MM.1S (cell line): Measurements from ENCODE around the gene NAPA.

ENCODE experiments used
- DNase-seq: peaks from one replicate; pipeline ENCODE4 v3.0.0-alpha.2; 2015
- H2AFZ ChIP-seq: fragments of 300-600 bp; sonication (generic); 2 replicates; pipeline ENCODE4 v1.6.0; 2016; ENCODE audit warnings: antibody characterized with exemption, low read length
- H3F3A ChIP-seq: fragments of 300-600 bp; sonication (generic); 2 replicates; pipeline ENCODE4 v1.6.1; 2016; ENCODE audit warnings: mild to moderate bottlenecking, antibody characterized with exemption, low read length, moderate library complexity, mixed read lengths; ENCODE audit not compliant: insufficient read depth
- H3K27ac ChIP-seq: fragments of 300-600 bp; sonication (generic); 2 replicates; pipeline ENCODE4 v1.5.1; 2016; ENCODE audit warnings: mild to moderate bottlenecking, low read length
- H3K27me3 ChIP-seq: fragments of 300-600 bp; sonication (generic); replicated peaks from 2 replicates; pipeline ENCODE4 v1.6.0; 2016; ENCODE audit warnings: low read length; ENCODE audit not compliant: insufficient read depth
- H3K36me3 ChIP-seq: fragments of 300-600 bp; sonication (generic); replicated peaks from 2 replicates; pipeline ENCODE4 v1.6.1; 2016; ENCODE audit warnings: mild to moderate bottlenecking, low read length, mixed read lengths; ENCODE audit not compliant: insufficient read depth
- H3K4me1 ChIP-seq: fragments of 300-600 bp; sonication (generic); 2 replicates; pipeline ENCODE4 v1.6.1; 2016; ENCODE audit warnings: low read length, mixed read lengths
- H3K4me2 ChIP-seq: fragments of 300-600 bp; sonication (generic); 2 replicates; pipeline ENCODE4 v1.6.0; 2016; ENCODE audit warnings: low read depth, low read length
- H3K4me3 ChIP-seq: fragments of 300-600 bp; sonication (generic); 2 replicates; pipeline ENCODE4 v1.5.1; 2016; ENCODE audit warnings: low read length, mixed read lengths
- H3K79me2 ChIP-seq: fragments of 300-600 bp; sonication (generic); 2 replicates; pipeline ENCODE4 v1.6.1; 2016; ENCODE audit warnings: mixed run types, low read length, mixed read lengths
- H3K9ac ChIP-seq: fragments of 300-600 bp; sonication (generic); 2 replicates; pipeline ENCODE4 v1.6.1; 2016; ENCODE audit warnings: low read length, mixed read lengths
- H3K9me2 ChIP-seq: fragments of 300-600 bp; sonication (generic); replicated peaks from 2 replicates; pipeline ENCODE4 v1.6.1; 2016; ENCODE audit warnings: mild to moderate bottlenecking, low read length, mixed read lengths; ENCODE audit not compliant: insufficient read depth
- H3K9me3 ChIP-seq: fragments of 300-600 bp; sonication (generic); replicated peaks from 2 replicates; pipeline ENCODE4 v1.6.1; 2016; ENCODE audit warnings: mild to moderate bottlenecking, low read length, mixed read lengths; ENCODE audit not compliant: insufficient read depth
- H4K20me1 ChIP-seq: fragments of 300-600 bp; sonication (generic); 2 replicates; pipeline ENCODE4 v1.6.1; 2016; ENCODE audit warnings: mild to moderate bottlenecking, low read length, moderate library complexity, mixed read lengths; ENCODE audit not compliant: insufficient read depth
- CTCF ChIP-seq: fragments of 300-600 bp; sonication (generic); IDR thresholded peaks from 2 replicates; pipeline ENCODE4 v1.5.1; 2016; ENCODE audit warnings: antibody characterized with exemption, low read length, mixed read lengths
- EZH2 ChIP-seq: fragments of 300-600 bp; sonication (generic); optimal IDR thresholded peaks from 2 replicates; pipeline ENCODE3; 2017; ENCODE audit warnings: low read depth, mild to moderate bottlenecking, antibody characterized with exemption, low read length, mixed read lengths
- EZH2phosphoT487 ChIP-seq: fragments of 300-600 bp; sonication (generic); IDR thresholded peaks from 2 replicates; pipeline ENCODE4 v1.6.1; 2018; ENCODE audit warnings: antibody characterized with exemption, low read length

Gene NAPA

GRCh38 chr19:47470447-47471195, 44.2 kb downstream of the NAPA start:
- no peak overlapping the region for H3K4me3 ChIP-seq
- H3K4me1 ChIP-seq: no peaks in the 10 kb centered on the region
- no peak overlapping the region for H2AFZ ChIP-seq
- DNase-seq: no peak
- no peaks in the 10 kb centered on the region for H3K9me3 ChIP-seq
- H3K79me2 ChIP-seq: no peaks in the 10 kb centered on the region
- TF ChIP-seq EZH2: no peak
- no peak for TF ChIP-seq CTCF
- TF ChIP-seq EZH2phosphoT487: no peak
- H3F3A ChIP-seq: no peaks in the 10 kb centered on the region
- H3K9ac ChIP-seq: no peak overlapping the region
- H3K27ac ChIP-seq: no peak overlapping the region
- H4K20me1 ChIP-seq: no peaks in the 10 kb centered on the region; the same call in 1 of the 2 replicates
- no peaks in the 10 kb centered on the region for H3K9me2 ChIP-seq
- H3K27me3 ChIP-seq: peaks cover 84% of the 10 kb centered on the region
- H3K4me2 ChIP-seq: no peak overlapping the region
- H3K36me3 ChIP-seq: no peaks in the 10 kb centered on the region

- no peaks in the 10 kb centered on the region for H3K9me3 ChIP-seq
- no peak overlapping the region for H3K4me3 ChIP-seq
- H2AFZ ChIP-seq: no peak overlapping the region
- no peaks in the 10 kb centered on the region for H3K36me3 ChIP-seq
- H3K9me2 ChIP-seq: no peaks in the 10 kb centered on the region
- H3K79me2 ChIP-seq: no peaks in the 10 kb centered on the region
- peaks cover 86% of the 10 kb centered on the region for H3K27me3 ChIP-seq
- no peaks in the 10 kb centered on the region for H4K20me1 ChIP-seq
- H3F3A ChIP-seq: no peaks in the 10 kb centered on the region
- no peak overlapping the region for H3K4me2 ChIP-seq
- TF ChIP-seq CTCF (no peak), EZH2 (no peak), EZH2phosphoT487 (no peak)
- no peak for DNase-seq
- no peaks in the 10 kb centered on the region for H3K4me1 ChIP-seq
- H3K27ac ChIP-seq: no peak overlapping the region
- no peak overlapping the region for H3K9ac ChIP-seq
These were observed 45.1 kb downstream of the NAPA start for GRCh38 chr19:47469719-47470118.

GRCh38 chr19:47469363-47469700, 45.5 kb downstream of the NAPA start:
- no peaks in the 10 kb centered on the region for H3K4me1 ChIP-seq
- H3K36me3 ChIP-seq: no peaks in the 10 kb centered on the region
- peaks cover 89% of the 10 kb centered on the region for H3K27me3 ChIP-seq
- H3F3A ChIP-seq: no peaks in the 10 kb centered on the region
- H3K4me2 ChIP-seq: no peak overlapping the region
- no peak for DNase-seq
- no peak for TF ChIP-seq CTCF
- TF ChIP-seq EZH2phosphoT487: no peak
- TF ChIP-seq EZH2: no peak
- H3K9me3 ChIP-seq: no peaks in the 10 kb centered on the region
- no peak overlapping the region for H3K4me3 ChIP-seq
- H3K9ac ChIP-seq: no peak overlapping the region
- no peak overlapping the region for H2AFZ ChIP-seq
- H4K20me1 ChIP-seq: no peaks in the 10 kb centered on the region
- no peak overlapping the region for H3K27ac ChIP-seq
- no peaks in the 10 kb centered on the region for H3K9me2 ChIP-seq
- H3K79me2 ChIP-seq: no peaks in the 10 kb centered on the region
